Measurements from ENCODE around the gene TLR8.

The TLR8 gene

DNA sequence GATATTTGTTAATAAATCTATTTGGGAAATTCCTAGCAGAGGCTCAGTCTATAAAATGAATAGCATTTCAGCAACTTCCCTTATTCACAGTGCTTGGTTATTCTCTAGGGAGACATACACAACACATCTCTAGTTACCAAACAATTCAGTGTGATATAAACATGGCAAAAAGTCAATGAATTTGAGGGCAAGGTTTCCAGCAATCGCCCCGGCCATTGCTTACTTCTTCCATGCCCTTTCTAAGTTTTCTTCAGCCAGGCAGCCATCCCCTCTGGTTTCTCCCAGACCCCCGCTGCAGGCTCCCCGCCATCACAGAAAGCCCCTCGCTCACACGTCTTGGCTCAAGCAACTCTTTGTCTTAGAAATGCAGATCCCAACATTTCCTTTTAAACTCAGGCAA lies 35.2 kb upstream of the TLR8 start:
- Histone ChIP-seq H3K4me3 (no peak overlapping the region), H3K27ac (no peak overlapping the region), H3K36me3 (no peaks in the 10 kb centered on the region), H3K4me1 (no peaks in the 10 kb centered on the region), H3K9me3 (no peaks in the 10 kb centered on the region), H3K27me3 (no peaks in the 10 kb centered on the region)
- no peak for TF ChIP-seq CTCF (IDR thresholded peaks at IDR 0.05)
- no peak for DNase-seq
- intact Hi-C loops (cut with DNase I; ENCODE audit: low total_unique reads) = no loop called here

DNA sequence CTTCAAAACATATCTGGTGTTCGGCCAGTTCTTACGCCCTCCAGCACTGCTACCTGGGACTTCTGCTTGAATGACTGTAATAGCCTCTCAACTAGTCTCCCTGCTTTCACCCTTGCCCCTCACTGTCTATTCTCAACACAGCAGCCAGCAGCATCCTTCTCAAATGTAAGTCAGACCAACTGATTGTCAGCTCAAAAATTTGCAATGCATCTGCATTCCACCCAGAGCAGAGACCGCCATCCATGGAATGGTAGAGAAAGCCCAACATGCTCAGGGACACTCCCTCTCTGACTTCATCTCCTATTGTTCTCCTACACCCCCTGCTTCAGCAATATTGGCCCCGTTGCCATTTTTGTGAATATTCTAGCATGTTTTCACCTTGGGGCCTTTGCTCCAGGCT lies 33.7 kb upstream of the TLR8 start:
- no peak for TF ChIP-seq CTCF (IDR thresholded peaks at IDR 0.05)
- no peaks in the 10 kb centered on the region for H3K4me1 ChIP-seq
- H3K36me3 ChIP-seq = no peaks in the 10 kb centered on the region
- DNase-seq = no peak
- H3K27ac ChIP-seq = no peak overlapping the region
- H3K9me3 ChIP-seq = no peaks in the 10 kb centered on the region
- H3K27me3 ChIP-seq = no peaks in the 10 kb centered on the region
- intact Hi-C loops (cut with DNase I; ENCODE audit: low total_unique reads) = no loop called here
- no peak overlapping the region for H3K4me3 ChIP-seq

GRCh38 chrX:12874581-12874980 lies 31.8 kb upstream of the TLR8 start:
- Histone ChIP-seq H3K9me3 (no peaks in the 10 kb centered on the region), H3K36me3 (no peaks in the 10 kb centered on the region), H3K4me1 (no peaks in the 10 kb centered on the region), H3K27me3 (no peaks in the 10 kb centered on the region), H3K27ac (no peak overlapping the region), H3K4me3 (no peak overlapping the region)
- no peak for DNase-seq
- intact Hi-C loops (cut with DNase I; ENCODE audit: low total_unique reads) = no loop called here
- TF ChIP-seq CTCF (IDR thresholded peaks at IDR 0.05) = no peak

- no peaks in the 10 kb centered on the region for H3K9me3 ChIP-seq
- no peaks in the 10 kb centered on the region for H3K4me1 ChIP-seq
- no peak for DNase-seq
- TF ChIP-seq CTCF (IDR thresholded peaks at IDR 0.05) = no peak
- intact Hi-C loops (cut with DNase I; ENCODE audit: low total_unique reads) = no loop called here
- no peaks in the 10 kb centered on the region for H3K36me3 ChIP-seq
- H3K27ac ChIP-seq = no peak overlapping the region
- H3K4me3 ChIP-seq = no peak overlapping the region
- H3K27me3 ChIP-seq = no peaks in the 10 kb centered on the region
Observed at GRCh38 chrX:12877386-12877785, 29.0 kb upstream of the TLR8 start.

DNA sequence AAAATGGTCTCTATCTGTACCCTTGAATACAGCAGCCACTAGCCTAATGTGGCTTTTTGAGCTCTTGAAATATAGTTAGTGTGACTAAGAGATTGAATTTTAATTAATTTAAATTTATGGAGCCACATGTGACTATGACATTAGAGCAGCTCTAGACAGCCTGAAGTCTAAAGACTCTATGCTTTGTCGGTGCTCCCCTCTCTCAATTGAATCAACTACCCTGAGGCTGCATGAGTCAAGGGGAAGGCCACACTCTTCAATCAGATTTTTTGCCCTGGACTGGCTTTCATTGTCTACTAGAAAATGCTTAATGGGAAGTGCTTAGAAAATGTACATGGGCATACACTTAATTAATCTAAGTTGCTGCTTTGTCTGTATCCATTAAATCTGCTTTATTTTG lies 27.9 kb upstream of the TLR8 start:
- intact Hi-C loops (cut with DNase I; ENCODE audit: low total_unique reads) = no loop called here
- TF ChIP-seq CTCF (IDR thresholded peaks at IDR 0.05) = no peak
- Histone ChIP-seq H3K36me3 (no peaks in the 10 kb centered on the region), H3K27ac (no peak overlapping the region), H3K9me3 (no peaks in the 10 kb centered on the region), H3K4me1 (no peaks in the 10 kb centered on the region), H3K27me3 (no peaks in the 10 kb centered on the region), H3K4me3 (no peak overlapping the region)
- no peak for DNase-seq

DNA sequence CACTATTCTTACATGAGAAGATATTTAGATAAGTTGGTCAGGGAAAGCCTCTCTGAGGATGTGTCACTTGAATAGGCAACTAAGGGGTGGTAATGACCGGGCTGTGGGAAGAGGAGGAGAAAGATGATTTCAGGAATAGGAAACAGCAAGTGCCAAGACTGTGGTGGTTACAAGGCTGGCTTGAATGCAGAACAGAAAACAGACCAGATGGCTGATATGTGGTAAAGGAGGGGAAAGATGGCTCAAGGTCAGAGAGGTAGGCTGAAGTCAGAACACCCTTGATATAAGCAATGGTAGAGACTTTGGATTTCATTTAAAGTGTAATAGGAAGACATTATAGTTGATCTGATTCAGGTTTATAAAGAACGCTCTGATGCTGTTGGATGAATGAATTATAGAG lies 24.5 kb upstream of the TLR8 start:
- H3K9me3 ChIP-seq = no peaks in the 10 kb centered on the region
- no peaks in the 10 kb centered on the region for H3K27me3 ChIP-seq
- H3K4me1 ChIP-seq = no peaks in the 10 kb centered on the region
- no peak for TF ChIP-seq CTCF (IDR thresholded peaks at IDR 0.05)
- H3K4me3 ChIP-seq = no peak overlapping the region
- H3K36me3 ChIP-seq = no peaks in the 10 kb centered on the region
- no peak overlapping the region for H3K27ac ChIP-seq
- intact Hi-C loops (cut with DNase I; ENCODE audit: low total_unique reads) = no loop called here
- no peak for DNase-seq
